Activated naive CD4-positive, alpha-beta T cell treated with anti-CD3 and anti-CD28 coated beads, Interleukin-2, amount 50 U/mL, for 16 hours (primary cell): ENCODE data around the gene SPINT4.
"Not testable (repeated sequence)": the region's sequence is repeated elsewhere in the genome, so short reads cannot be mapped to it uniquely, and the experiment has no call there.

ENCODE experiments used
- DNase-seq: peaks from one replicate; pipeline ENCODE4 v3.0.0-alpha.2; 2020

The SPINT4 gene

DNA sequence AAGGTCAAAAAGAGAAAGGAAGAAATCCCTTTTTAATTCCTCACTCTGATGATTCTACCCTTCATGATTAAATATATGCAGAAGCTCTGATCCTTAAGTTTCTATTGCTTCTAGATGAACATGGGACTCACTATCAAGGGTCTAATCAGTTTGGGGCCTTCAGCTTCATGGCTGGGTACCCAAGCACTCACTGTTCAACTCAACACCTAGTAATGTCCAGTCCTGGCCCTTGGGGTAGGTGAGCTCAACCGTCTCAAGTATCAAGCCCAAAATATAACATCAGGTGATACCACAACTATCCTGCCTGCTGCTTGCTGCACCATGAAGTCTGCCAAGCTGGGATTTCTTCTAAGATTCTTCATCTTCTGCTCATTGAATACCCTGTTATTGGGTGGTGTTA lies at the start of gene SPINT4:
Gene SPINT4, plus strand, starts transcription at position 301 of the 400 bp plus-strand sequence. Its CDS starts 21 bp downstream, at position 322.
- no peak for DNase-seq

DNA sequence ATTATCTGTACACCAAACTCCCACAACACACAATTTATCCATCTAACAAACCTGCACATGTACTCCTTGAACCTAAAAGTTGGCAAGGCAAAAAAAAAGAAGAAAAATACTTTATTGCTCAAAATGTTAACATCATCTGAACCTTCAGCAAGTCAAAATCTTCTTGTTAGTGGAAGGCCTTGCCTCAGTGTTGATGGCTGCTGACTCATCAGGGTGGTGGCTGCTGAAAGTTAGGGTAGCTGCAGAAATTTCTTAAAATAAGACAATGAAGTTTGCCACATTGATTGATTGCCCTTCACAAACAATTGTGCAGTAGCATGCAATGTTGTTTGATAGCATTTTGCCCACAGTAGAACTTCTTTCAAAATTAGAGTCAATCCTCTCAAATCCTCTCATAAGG lies 49.4 kb upstream of the SPINT4 start:
- DNase-seq = no peak

DNA sequence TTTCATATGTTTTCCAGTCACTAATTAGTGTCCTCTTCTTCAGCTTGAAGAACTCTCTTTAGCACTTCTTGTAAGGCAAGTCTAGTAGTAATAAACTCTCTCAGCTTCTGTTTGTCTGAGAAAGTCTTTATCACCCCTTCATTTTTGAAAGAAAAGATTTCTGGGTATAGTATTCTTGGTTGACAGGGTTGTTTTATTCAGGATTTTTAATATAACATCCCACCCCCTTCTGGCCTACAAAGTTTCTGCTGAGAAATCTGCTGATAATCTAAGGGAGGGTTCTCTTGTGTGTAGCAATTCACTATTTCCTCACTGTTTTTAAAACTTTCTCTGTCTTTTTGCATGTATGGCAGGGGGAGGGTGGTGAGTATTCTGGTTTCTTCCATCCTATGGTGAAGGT lies 42.5 kb upstream of the SPINT4 start:
- DNase-seq = no peak

DNA sequence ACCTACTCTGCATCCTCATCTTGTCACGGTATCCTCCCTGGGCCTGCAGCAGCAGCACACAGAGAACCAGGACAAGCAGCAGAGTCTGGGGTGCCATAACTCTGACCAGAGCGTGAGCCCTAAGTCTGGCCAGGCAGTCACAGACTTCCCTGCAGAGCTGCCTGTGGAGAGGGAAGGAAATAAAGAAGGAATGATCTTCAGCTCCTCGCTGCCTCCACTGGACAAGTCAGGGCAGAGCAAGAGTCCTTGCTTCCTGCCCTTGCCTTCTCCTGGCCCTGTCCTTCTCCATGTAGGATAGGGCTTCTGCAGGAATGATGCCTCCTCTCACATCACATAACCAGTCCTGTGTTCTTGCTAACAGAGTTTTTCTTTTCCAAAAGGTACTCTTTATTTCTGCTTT lies 36.3 kb upstream of the SPINT4 start:
- DNase-seq = no peak

DNA sequence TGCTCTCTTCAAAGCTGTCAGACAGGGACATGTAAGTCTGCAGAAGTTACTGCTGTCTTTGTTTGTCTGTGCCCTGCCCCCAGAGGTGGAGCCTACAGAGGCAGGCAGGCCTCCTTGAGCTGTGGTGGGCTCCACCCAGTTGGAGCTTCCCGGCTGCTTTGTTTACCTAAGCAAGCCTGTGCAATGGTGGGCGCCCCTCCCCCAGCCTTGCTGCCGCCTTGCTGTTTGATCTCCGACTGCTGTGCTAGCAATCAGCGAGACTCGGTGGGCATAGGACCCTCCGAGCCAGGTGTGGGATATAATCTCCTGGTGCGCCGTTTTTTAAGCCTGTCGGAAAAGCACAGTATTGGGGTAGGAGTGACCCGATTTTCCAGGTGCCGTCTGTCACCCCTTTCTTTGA lies 28.8 kb upstream of the SPINT4 start:
- not testable (repeated sequence) for DNase-seq

DNA sequence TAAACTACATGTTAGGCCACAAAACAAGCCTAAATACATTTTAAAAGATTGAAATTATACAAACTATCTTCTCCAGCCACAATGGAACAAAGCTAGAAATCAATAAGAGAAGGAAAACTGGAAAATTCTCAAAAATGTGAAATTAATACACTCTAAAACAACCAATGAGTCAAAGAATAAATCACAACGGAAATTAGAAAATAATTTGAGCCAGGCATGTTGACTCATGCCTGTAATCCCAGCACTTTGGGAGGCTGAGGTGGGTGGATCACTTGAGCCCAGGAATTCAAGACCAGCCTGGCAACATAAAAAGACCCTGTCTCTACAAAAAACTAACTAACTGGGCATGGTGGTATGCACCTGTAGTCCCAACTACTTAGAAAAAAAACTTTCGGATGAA lies 26.7 kb upstream of the SPINT4 start:
- no peak for DNase-seq

DNA sequence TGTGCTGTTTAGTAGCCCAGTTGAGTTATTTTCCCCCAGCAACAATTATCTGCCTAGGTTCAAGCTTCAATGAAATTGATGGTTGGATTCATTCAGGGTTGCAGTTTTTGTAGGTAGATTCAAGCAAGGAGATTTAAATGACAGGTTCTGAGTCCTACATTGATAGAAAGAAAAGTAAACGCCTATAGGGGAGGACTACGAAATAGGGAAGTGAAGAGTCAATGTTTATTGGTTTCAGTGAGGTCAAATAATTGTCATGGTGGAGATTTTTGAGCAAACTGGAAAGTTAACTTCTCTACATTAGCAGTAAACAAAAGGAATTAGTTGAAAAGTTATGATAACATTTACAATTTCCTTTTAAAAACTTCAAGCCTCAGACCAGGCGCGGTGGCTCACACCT lies 21.0 kb upstream of the SPINT4 start:
- DNase-seq = no peak

DNA sequence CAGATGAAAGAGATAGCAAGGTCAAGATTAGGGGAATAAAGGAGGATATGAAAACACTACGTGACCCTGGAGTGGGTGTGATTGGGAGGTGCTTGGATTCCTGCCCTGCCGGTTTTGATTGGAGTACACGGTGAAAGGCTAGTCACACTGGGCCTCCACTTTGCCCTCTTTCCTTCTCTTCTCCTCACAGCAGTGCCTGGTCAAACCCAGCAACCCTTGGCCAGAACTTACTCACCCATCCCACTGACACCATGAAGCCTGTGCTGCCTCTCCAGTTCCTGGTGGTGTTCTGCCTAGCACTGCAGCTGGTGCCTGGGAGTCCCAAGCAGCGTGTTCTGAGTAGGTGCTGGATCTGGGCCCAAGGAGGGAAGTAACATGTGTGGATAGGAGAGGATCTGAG lies 20.3 kb upstream of the SPINT4 start, which contains the start of gene WFDC13:
Gene WFDC13, plus strand, starts transcription at position 166 of the 400 bp plus-strand sequence. Its CDS starts 86 bp downstream, at position 252.
- DNase-seq = no peak

DNA sequence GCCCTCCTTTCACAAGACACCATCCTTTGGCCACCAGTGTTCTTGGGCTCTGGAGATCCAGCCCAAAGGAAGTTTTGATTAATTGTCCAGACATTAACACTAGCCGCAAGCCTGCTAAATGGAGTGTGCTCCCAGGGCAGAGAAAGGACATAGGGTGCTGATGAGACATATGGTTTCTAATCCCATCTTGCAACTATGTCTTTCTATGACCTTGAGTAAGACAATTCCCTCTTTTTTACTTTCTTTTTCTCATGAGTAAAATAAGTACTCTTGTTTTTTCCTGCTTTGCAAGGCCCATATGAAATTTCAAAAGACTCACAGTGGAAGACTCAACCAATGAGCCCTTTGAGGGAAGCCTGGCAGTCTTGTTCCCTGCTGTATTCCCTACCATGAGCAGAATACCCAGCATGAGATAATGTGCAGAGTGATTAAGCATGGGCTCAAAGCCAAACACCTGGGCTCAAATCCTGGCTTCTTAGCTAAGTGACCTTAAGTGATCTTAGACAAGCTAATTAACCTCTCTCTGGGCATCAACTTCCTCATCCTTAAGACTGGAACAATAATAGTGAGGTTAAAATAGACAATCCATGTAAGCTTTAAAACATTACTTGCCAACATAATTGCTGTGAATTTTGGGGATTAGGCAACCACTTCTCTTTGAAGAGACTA lies 17.0 kb upstream of the SPINT4 start, which contains the start of gene WFDC10B:
Gene WFDC10B, minus strand, starts transcription at position 51 of the 669 bp plus-strand sequence. CDS start 19,027 bp downstream, outside the sequence.
- DNase-seq = no peak

DNA sequence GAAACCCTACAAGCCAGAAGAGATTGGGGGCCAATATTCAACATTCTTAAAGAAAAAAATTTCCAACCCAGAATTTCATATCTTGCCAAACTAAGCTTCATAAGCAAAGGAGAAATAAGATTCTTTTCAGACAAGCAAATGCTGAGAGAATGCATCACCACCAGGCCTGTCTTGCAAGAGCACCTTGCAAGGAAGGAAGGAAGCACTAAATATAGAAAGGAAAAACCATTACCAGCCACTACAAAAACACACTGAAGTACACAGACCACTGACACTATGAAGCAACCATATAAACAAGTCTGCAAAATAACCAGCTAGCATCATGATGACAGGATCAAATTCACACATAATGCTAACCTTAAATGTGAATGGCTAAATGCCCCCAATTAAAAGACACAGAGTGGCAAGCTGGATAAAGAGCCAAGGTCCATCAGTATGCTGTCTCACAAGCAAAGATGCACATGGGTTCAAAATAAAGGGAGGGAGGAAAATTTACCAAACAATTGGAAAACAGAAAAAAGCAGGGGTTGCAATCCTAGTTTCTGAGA lies 5.9 kb upstream of the SPINT4 start:
- not testable (repeated sequence) for DNase-seq

DNA sequence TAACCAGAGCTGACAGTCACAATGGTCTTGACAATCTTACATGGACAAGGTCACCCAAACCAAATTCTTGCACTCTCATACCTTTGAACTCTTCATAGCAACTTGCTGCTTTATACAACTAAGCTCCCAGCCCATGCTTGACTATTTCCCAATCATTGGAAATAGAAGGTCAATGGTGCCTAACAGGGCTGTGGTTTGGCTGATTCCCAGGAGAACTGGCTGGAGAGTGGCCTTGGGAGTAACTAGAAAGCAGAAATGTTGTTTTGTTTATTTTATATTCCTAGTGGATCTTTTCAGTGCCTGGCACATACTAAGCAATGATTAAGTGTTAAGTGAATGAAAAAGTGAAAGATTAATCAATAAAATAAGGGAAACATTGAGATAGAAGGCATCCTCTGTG lies 3.0 kb downstream of the SPINT4 start:
- DNase-seq = no peak

DNA sequence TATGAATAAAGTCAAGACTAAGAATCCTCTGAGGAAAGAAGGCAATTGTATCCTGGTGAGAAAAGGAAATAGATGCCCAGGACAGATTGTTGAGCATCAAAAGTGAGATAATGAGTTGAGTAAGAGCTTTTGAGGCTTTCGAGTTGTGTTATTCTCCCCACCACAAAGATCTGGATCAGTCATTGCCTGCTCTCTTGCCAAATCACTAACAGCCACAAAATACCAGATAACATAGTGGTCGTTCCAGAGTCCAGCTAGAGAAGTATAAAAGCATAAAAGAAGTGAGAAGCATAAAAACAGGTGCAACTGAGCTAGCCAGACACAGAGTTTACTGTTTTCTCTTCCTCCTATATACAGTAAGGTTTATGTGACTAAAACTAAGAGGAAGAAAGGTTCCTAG lies 4.9 kb downstream of the SPINT4 start:
- DNase-seq = no peak

DNA sequence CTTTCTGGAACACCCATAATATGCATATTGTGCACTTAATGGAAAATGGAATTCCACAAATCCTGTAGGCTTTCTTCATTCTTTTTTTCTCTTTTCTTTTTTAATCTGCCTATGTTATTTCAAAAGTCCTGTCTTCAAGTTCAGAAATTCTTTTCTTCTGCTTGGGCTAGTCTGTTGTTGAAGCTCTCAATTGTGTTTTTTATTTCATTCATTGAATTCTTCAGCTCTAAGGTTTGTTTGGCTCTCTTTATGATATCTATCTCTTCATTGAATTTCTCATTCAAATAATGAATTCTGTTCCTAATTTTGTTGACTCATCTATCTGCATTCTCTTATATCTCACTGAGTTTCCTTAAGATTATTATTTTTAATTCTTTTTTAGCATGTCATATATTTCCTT lies 10.1 kb downstream of the SPINT4 start:
- DNase-seq = no peak

DNA sequence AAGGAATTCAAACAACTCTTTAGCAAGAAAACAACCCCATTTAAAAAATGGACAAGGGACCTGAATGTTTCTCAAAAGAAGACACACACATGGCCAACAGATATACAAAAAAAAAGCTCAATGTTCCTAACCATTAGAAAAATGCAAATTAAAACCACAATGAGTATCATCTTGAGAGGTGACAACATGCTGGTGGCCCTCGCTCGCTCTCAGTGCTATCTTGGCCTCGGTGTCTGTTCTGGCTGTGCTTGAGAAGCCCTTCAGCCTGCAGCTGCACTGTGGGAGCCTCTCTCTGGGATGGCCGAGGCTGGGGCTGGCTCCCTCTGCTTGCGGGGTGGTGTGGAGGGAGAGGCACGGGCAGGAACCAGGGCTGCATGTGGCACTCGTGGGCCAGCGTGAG lies 13.4 kb downstream of the SPINT4 start:
- no peak for DNase-seq

DNA sequence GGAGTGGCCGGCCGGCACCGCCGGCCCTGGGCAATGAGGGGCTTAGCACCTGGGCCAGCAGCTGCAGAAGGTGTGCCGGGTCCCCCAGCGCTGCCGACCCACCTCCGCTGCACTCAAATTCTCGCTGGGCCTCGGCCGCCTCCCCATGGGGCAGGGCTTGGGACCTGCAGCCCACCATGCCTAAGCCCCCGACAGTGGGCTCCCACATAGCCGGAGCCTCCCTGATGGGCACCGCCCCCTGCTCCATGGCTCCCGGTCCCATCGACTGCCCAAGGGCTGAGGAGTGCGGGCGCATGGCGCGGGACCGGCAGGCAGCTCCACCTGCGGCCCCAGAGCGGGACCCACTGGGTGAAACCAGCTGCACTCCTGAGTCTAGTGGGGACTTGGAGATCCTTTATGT lies 13.8 kb downstream of the SPINT4 start:
- no peak for DNase-seq

DNA sequence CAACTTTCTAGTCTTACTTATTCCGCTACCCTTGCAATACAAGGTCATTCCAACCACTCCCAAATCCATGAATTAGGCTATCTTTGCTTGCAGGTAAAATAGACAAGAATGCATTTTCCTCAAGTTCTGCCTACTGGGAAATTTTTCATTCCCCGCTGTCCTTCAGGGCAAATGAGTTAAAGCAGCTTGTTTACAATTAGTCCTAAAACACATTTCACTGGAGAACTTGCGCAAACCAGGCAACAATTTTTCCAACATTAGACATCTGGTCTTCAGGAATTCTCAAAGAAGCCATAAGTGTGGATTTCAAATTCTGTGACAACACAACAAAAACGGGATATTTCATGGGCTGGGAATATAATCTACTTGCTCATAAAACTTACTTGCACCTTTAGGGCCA lies 20.4 kb downstream of the SPINT4 start:
- DNase-seq = no peak

DNA sequence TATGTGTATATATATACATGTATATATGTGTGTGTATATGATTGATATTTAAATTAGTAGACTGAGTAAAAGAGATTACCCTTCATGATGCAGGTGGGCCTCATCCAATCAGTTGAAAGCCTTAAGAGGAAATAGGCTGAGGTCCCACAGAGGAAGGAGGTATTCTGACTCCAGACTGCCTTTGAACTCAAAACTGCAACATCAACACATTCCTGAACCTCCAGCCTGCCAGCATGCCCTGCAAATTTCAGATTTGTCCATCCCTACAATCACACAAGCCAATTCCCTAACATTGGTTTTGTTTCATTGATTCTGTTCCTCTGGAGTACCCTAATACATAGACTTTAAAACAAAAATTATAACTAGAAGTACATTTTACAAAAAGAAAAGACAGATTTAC lies 22.9 kb downstream of the SPINT4 start:
- DNase-seq = no peak

DNA sequence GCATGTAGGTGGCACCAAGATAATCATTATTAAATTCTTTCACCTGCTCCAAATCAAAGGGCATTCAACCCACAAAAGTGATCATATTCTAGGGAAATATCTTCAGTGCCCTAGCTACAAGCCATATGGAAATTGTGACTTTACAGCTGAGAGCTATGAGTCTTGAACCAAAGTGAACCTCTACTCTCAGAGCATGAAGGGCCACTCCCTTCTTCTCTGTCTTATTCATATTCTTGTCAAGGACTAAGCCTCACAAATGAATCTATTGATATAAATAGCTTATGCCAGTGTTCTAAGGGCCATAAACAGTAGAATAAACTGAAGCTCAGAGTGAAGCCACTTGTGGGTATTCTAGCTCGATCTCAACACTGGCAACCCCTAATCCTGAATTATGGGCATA lies 29.6 kb downstream of the SPINT4 start:
- DNase-seq = no peak

DNA sequence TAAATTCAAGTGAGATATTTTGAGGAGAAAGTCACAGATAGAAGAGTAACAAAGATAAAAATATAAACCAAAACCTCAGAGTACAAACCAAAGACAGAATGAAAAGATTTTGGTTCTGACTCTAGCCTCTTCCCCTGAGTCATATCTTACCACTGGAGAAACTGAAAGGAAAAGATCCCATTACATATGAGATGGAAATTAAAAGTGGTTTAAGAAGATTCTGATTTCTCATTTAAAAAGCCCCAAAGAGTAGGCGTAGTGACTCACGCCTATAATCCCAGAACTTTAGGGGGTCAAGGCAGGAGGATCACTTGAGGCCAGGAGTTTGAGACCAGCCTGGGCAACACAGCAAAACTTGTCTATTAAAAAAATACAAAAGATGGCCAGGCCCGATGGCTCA lies 30.6 kb downstream of the SPINT4 start:
- no peak for DNase-seq

DNA sequence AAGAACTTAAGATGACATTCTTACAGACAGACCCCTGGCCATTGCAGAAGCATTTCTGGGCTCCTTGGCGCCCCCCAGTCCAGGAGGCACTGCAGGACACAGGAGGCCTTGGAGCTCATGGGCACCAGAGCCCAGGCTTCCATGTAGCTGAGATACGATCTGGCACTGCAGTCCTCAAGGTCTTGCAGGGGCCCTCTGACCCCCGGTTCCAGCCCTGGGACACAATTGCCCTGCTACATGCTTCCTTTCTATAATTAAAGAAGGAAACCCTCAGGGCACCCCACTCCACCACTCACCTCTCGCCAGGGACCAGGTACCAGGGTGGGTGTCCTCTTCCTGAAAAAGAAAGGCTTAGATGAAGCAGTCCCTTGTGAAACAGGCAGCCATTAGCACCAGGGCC lies 35.9 kb downstream of the SPINT4 start:
- no peak for DNase-seq

DNA sequence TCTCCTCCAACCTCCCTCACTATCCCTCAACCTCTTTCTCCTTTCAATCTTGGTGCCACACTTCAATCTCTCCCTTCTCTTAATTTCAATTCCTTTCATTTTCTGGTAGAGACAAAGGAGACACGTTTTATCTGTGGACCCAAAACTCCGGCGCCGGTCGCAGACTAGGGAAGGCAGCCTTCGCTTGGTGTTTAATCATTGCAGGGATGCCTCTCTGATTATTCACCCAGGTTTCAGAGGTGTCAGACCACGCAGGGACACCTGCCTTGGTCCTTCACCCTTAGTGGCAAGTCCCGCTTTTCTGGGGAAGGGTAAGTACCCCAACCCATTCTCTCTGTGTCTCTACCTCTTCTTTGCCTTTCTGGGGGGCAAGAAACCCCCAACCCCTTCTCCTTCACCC lies 37.8 kb downstream of the SPINT4 start:
- DNase-seq = not testable (repeated sequence)

DNA sequence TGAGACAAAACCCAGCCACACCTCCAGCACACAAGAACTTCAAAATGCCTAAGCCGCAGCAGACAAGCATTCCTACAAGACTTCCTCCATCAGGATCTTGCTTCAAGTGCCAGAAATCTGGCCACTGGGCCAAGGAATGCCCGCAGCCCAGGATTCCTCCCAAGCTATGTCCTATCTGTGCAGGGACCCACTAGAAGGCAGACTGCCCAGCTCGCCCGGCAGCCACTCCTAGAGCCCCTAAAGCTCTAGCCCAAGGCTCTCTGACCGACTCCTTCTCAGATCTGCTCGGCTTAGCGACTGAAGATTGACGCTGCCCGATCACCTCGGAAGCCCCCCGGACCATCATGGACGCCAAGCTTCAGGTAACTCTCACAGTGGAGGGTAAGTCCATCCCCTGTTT lies 39.8 kb downstream of the SPINT4 start:
- not testable (repeated sequence) for DNase-seq

DNA sequence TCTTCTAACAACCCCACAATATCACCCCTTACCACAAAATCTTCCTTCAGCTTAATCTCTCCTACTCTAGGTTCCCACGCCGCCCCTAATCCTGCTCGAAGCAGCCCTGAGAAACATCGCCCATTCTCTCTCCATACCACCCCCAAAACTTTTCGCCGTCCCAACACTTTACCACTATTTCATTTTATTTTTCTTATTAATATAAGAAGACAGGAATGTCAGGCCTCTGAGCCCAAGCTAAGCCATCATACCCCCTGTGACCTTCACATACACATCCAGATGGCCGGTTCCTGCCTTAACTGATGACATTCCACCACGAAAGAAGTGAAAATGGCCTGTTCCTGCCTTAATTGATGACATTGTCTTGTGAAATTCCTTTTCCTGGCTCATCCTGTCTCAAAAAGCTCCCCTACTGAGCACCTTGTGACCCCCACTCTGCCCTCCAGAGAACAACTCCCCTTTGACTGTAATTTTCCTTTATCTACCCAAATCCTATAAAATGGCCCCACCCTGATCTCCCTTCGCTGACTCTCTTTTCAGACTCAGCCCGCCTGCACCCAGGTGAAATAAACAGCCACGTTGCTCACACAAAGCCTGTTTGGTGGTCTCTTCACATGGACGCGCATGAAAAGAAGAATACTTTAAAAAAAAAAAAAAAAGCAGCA lies 42.6 kb downstream of the SPINT4 start:
- DNase-seq = not testable (repeated sequence)

DNA sequence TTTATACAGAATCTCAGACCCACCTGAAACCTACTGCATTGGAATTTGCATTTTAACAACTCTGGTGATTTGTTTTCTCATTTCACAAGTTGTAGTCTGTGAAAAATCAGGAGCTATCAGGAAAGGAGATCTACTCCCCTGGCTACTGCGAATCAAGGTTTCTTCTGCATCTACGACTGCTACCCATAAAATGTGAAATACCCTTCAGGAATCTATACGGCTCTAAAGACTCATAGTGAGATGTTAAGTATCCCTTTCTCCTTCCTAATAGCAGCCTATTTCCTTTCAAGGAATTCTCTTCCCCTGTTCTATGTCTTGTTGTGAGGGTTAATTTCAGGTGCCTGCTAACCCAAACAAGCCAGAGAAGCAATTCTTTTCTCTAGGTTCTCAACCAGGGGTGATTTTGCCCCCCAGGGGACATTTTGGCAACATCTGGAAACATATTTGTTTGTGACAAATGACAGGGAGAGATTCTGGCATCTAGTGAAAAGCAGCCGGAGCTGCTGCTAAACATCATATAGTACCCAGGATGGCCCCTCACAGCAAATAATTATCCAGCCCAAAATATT lies 43.2 kb downstream of the SPINT4 start:
- DNase-seq = no peak
